ENCODE results near the gene MCCD1.

The MCCD1 gene

GRCh38 chr6:31510007-31510406 is 18.8 kb upstream of the MCCD1 start:
- no peak for DNase-seq (ENCODE audit: low read depth, low spot score)

- DNase-seq (ENCODE audit: low read depth, low spot score), result no peak
Measured at GRCh38 chr6:31513456-31514165, 15.2 kb upstream of the MCCD1 start.

- no peak for DNase-seq (ENCODE audit: low read depth, low spot score)
Measured at GRCh38 chr6:31521835-31522234, 6.9 kb upstream of the MCCD1 start.

GRCh38 chr6:31525553-31525931 is 3.2 kb upstream of the MCCD1 start:
- DNase-seq (ENCODE audit: low read depth, low spot score), result no peak

- DNase-seq (ENCODE audit: low read depth, low spot score), result peak; percentile 15
Measured at GRCh38 chr6:31525932-31526591, 2.7 kb upstream of the MCCD1 start.

- no peak for DNase-seq (ENCODE audit: low read depth, low spot score)
Measured at GRCh38 chr6:31528307-31528777, 420 bp upstream of the MCCD1 start.

- peak; percentile 26 for DNase-seq (ENCODE audit: low read depth, low spot score)
Measured at GRCh38 chr6:31529329-31530150, 778 bp downstream of the MCCD1 start.

- DNase-seq (ENCODE audit: low read depth, low spot score), result no peak
Measured at GRCh38 chr6:31530659-31531058, 1.9 kb downstream of the MCCD1 start.

- DNase-seq (ENCODE audit: low read depth, low spot score), result no peak
Measured at GRCh38 chr6:31531162-31531561, 2.4 kb downstream of the MCCD1 start.

- no peak for DNase-seq (ENCODE audit: low read depth, low spot score)
Measured at GRCh38 chr6:31531771-31532643, 3.2 kb downstream of the MCCD1 start.

GRCh38 chr6:31532644-31533454 is 4.1 kb downstream of the MCCD1 start:
- DNase-seq (ENCODE audit: low read depth, low spot score), result no peak

GRCh38 chr6:31533455-31533841 is 4.7 kb downstream of the MCCD1 start:
- DNase-seq (ENCODE audit: low read depth, low spot score), result no peak

GRCh38 chr6:31534011-31534410 is 5.2 kb downstream of the MCCD1 start:
- no peak for DNase-seq (ENCODE audit: low read depth, low spot score)

- DNase-seq (ENCODE audit: low read depth, low spot score), result no peak
Measured at GRCh38 chr6:31534521-31535040, 5.8 kb downstream of the MCCD1 start.

GRCh38 chr6:31535538-31536324 is 7.0 kb downstream of the MCCD1 start:
- no peak for DNase-seq (ENCODE audit: low read depth, low spot score)

GRCh38 chr6:31538805-31539400 is 10.1 kb downstream of the MCCD1 start:
- DNase-seq (ENCODE audit: low read depth, low spot score), result no peak

GRCh38 chr6:31540640-31541039 is 11.9 kb downstream of the MCCD1 start:
- DNase-seq (ENCODE audit: low read depth, low spot score), result no peak

- DNase-seq (ENCODE audit: low read depth, low spot score), result peak; percentile 57
Measured at GRCh38 chr6:31541059-31541657, 12.4 kb downstream of the MCCD1 start.

Measured in astrocyte of the hippocampus (primary cell).